Activated CD4-positive, alpha-beta T cell treated with anti-CD3 and anti-CD28 coated beads, Interleukin-2, amount 10 ng/mL, durations not matched to agents 24 days and 14 days (primary cell): ENCODE results near the gene CNTN4. TPM values are rescaled to one million over a fixed set of nuclear protein-coding genes. Genes with fewer than 3 reads are reported as not detected.

ENCODE experiments used
- DNase-seq: peaks from one replicate; pipeline ENCODE4 v3.0.0; 2022
- H3K27ac Mint-ChIP-seq: one replicate; pipeline ENCODE4 v1.8.0; 2022; ENCODE audit warnings: mild to moderate bottlenecking, mixed read lengths
- H3K27me3 Mint-ChIP-seq: one replicate; pipeline ENCODE4 v1.8.0; 2022; ENCODE audit warnings: mixed read lengths
- H3K36me3 Mint-ChIP-seq: one replicate; pipeline ENCODE4 v1.8.0; 2022; ENCODE audit warnings: low read depth, mild to moderate bottlenecking, mixed read lengths
- H3K4me1 Mint-ChIP-seq: one replicate; pipeline ENCODE4 v1.8.0; 2021; ENCODE audit warnings: mixed read lengths
- H3K4me3 Mint-ChIP-seq: one replicate; pipeline ENCODE4 v1.8.0; 2022; ENCODE audit warnings: mild to moderate bottlenecking, moderate library complexity, mixed read lengths
- H3K9me3 Mint-ChIP-seq: one replicate; pipeline ENCODE4 v1.8.0; 2021; ENCODE audit warnings: mixed read lengths
- intact Hi-C: fragments of 100-400 bp; cut with micrococcal nuclease; formaldehyde crosslinking; loops from one replicate; pipeline ENCODE4 v1.15.1; 2023
- total RNA-seq: library from RNA; stranded (reverse); gene quantifications from 2 replicates; pipeline ENCODE4 v1.2.3, GENCODE V29; 2022

CNTN4 gene
- total RNA-seq, 1 donor from 2014 or later, result not detected

GRCh38 chr3:2872884-2873283 lies 774.2 kb downstream of the CNTN4 start:
- Mint-ChIP-seq H3K4me3 (no peak overlapping the region), H3K4me1 (no peaks in the 10 kb centered on the region), H3K27ac (no peak overlapping the region), H3K9me3 (no peaks in the 10 kb centered on the region), H3K36me3 (no peaks in the 10 kb centered on the region), H3K27me3 (peaks cover 2% of the 10 kb centered on the region)
- intact Hi-C loops, result no loop called here
- DNase-seq, result no peak

GRCh38 chr3:2873986-2874385 lies 775.3 kb downstream of the CNTN4 start:
- no peaks in the 10 kb centered on the region for H3K4me1 Mint-ChIP-seq
- intact Hi-C loops, result no loop called here

DNA sequence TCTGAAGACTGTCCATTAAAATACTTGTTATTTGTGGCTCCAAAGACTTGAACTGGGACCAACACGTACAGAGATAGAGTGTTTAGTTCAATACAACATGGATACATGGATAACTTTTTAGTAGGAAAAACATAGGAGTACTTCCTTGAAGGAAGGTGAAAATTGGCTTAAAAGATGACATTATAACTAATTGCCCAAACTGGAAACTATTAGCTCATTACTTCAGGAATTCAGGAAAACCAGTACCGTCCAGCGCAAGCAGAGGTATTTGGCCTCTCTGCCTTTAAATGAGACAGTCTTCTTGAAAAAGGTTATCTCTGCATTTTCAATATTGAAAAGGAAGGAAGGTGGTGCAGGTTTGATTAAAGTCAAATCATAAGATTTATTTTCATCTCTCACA lies 777.0 kb downstream of the CNTN4 start:
- Mint-ChIP-seq H3K9me3 (no peaks in the 10 kb centered on the region), H3K4me1 (no peaks in the 10 kb centered on the region), H3K36me3 (no peaks in the 10 kb centered on the region), H3K4me3 (no peak overlapping the region), H3K27me3 (no peaks in the 10 kb centered on the region), H3K27ac (no peak overlapping the region)
- intact Hi-C loops, result no loop called here
- no peak for DNase-seq

More at GRCh38 chr3:2873986-2874385, 775.3 kb downstream of the CNTN4 start:
- no peak for DNase-seq
- no peaks in the 10 kb centered on the region for H3K9me3 Mint-ChIP-seq
- no peak overlapping the region for H3K4me3 Mint-ChIP-seq
- H3K36me3 Mint-ChIP-seq, result no peaks in the 10 kb centered on the region
- peaks cover 2% of the 10 kb centered on the region for H3K27me3 Mint-ChIP-seq
- H3K27ac Mint-ChIP-seq, result no peak overlapping the region

- no peaks in the 10 kb centered on the region for H3K9me3 Mint-ChIP-seq
- no peaks in the 10 kb centered on the region for H3K36me3 Mint-ChIP-seq
- DNase-seq, result no peak
- H3K27ac Mint-ChIP-seq, result no peak overlapping the region
- H3K27me3 Mint-ChIP-seq, result no peaks in the 10 kb centered on the region
- H3K4me1 Mint-ChIP-seq, result no peaks in the 10 kb centered on the region
- intact Hi-C loops, result no loop called here
- no peak overlapping the region for H3K4me3 Mint-ChIP-seq
Measured at GRCh38 chr3:2876362-2876761, 777.7 kb downstream of the CNTN4 start.

DNA sequence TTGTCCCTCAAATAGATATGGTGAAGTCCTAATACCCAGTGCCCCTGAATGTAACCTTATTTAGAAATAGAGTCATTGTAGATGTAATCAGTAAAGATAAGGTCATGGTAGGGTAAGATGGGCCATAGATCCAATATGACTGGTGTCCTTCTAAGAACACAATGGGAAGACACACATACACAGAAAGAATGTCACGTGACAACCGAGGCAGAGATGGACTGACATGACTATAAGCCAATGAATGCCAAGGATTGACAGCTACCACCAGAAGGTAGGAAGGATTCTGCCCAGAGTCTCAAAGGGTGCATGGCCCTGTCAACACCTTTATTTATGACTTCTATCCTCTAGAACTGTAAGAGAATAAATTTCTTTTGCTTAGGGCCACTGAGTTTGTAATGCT lies 780.4 kb downstream of the CNTN4 start:
- Mint-ChIP-seq H3K4me3 (no peak overlapping the region), H3K4me1 (no peaks in the 10 kb centered on the region), H3K36me3 (no peaks in the 10 kb centered on the region), H3K27me3 (no peaks in the 10 kb centered on the region), H3K9me3 (no peaks in the 10 kb centered on the region), H3K27ac (no peak overlapping the region)
- intact Hi-C loops, result no loop called here
- DNase-seq, result no peak

GRCh38 chr3:2879587-2879986 lies 780.9 kb downstream of the CNTN4 start:
- DNase-seq, result no peak
- intact Hi-C loops, result no loop called here
- no peaks in the 10 kb centered on the region for H3K36me3 Mint-ChIP-seq
- no peaks in the 10 kb centered on the region for H3K9me3 Mint-ChIP-seq
- no peak overlapping the region for H3K4me3 Mint-ChIP-seq
- H3K27ac Mint-ChIP-seq, result no peak overlapping the region
- no peaks in the 10 kb centered on the region for H3K27me3 Mint-ChIP-seq
- H3K4me1 Mint-ChIP-seq, result no peaks in the 10 kb centered on the region

DNA sequence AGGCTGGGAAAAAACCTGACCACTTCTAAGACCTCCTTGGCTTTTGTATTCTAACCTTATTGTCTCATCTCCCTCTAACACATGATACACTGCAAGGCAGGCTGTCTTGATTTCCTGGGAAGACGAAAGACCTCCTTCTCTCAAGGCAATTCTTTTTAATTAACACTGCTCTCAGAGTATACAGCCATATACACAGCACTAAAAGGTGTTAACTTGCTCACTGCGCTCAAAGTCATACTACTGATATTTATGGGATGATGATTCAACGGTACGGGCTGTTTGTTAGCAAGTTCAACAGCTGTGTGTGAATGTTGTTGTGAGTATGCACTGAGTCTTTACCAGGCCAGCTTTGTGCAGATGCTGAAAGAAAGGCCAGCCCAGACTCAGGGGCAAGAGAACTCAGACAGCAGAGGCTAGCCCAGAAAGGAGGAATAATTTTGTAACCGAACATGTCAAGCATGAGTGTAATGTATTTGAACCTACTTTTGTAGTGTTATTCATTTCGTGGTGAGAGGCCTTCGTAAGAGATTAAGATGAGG lies 781.6 kb downstream of the CNTN4 start:
- H3K27ac Mint-ChIP-seq, result no peak overlapping the region
- no peaks in the 10 kb centered on the region for H3K36me3 Mint-ChIP-seq
- intact Hi-C loops, result no loop called here
- no peaks in the 10 kb centered on the region for H3K27me3 Mint-ChIP-seq
- no peaks in the 10 kb centered on the region for H3K4me1 Mint-ChIP-seq
- H3K4me3 Mint-ChIP-seq, result no peak overlapping the region
- DNase-seq, result no peak
- no peaks in the 10 kb centered on the region for H3K9me3 Mint-ChIP-seq

- Mint-ChIP-seq H3K27me3 (no peaks in the 10 kb centered on the region), H3K9me3 (no peaks in the 10 kb centered on the region), H3K4me1 (no peaks in the 10 kb centered on the region), H3K4me3 (no peak overlapping the region), H3K27ac (no peak overlapping the region), H3K36me3 (no peaks in the 10 kb centered on the region)
- intact Hi-C loops, result no loop called here
- DNase-seq, result no peak
Measured at GRCh38 chr3:2883283-2883682, 784.6 kb downstream of the CNTN4 start.

GRCh38 chr3:2888592-2888991 lies 789.9 kb downstream of the CNTN4 start:
- no peak for DNase-seq
- no peak overlapping the region for H3K4me3 Mint-ChIP-seq
- H3K4me1 Mint-ChIP-seq, result no peaks in the 10 kb centered on the region
- intact Hi-C loops, result no loop called here
- no peak overlapping the region for H3K27ac Mint-ChIP-seq
- H3K36me3 Mint-ChIP-seq, result no peaks in the 10 kb centered on the region
- no peaks in the 10 kb centered on the region for H3K9me3 Mint-ChIP-seq
- H3K27me3 Mint-ChIP-seq, result no peaks in the 10 kb centered on the region

- no peak overlapping the region for H3K27ac Mint-ChIP-seq
- DNase-seq, result no peak
- no peaks in the 10 kb centered on the region for H3K4me1 Mint-ChIP-seq
- H3K27me3 Mint-ChIP-seq, result no peaks in the 10 kb centered on the region
- H3K36me3 Mint-ChIP-seq, result no peaks in the 10 kb centered on the region
- intact Hi-C loops, result no loop called here
- no peaks in the 10 kb centered on the region for H3K9me3 Mint-ChIP-seq
- H3K4me3 Mint-ChIP-seq, result no peak overlapping the region
Measured at GRCh38 chr3:2889736-2890135, 791.1 kb downstream of the CNTN4 start.

DNA sequence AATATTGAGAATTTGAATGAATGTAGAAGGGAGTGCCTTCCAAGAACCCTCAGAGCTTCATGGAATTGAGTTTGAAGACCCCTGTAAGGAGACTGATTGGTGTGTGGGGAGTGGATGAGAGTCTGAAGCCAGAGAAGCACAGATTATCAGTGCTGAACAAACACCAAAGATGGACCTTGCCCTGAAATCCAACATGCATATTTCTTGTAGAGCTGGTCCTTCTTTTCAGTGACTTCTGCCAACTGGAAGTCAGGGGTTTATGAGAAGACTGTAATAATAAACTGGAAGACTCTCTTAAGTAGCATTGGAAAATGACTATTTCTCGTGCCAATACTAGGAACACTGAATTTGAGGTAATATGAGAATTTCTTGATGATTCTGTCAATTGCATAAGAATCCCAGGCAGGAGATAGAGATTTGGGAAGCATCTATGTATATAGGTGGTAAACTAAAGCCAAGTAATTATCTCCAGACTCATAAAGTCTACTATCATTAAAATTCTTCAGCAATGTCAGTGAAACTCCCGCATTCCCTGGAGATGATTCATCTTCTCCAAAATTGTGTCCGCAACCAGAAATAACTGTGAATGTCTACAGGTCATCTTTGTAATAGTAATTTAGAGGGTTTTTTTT lies 797.8 kb downstream of the CNTN4 start:
- Mint-ChIP-seq H3K27me3 (no peaks in the 10 kb centered on the region), H3K4me3 (no peak overlapping the region), H3K27ac (no peak overlapping the region), H3K4me1 (no peaks in the 10 kb centered on the region), H3K36me3 (no peaks in the 10 kb centered on the region), H3K9me3 (no peaks in the 10 kb centered on the region)
- no peak for DNase-seq
- intact Hi-C loops, result no loop called here

GRCh38 chr3:2897821-2898220 lies 799.2 kb downstream of the CNTN4 start:
- Mint-ChIP-seq H3K4me1 (no peaks in the 10 kb centered on the region), H3K27ac (no peak overlapping the region), H3K36me3 (no peaks in the 10 kb centered on the region), H3K27me3 (no peaks in the 10 kb centered on the region), H3K4me3 (no peak overlapping the region), H3K9me3 (no peaks in the 10 kb centered on the region)
- no peak for DNase-seq
- intact Hi-C loops, result no loop called here

- no peaks in the 10 kb centered on the region for H3K9me3 Mint-ChIP-seq
- intact Hi-C loops, result no loop called here
- no peak overlapping the region for H3K27ac Mint-ChIP-seq
- H3K36me3 Mint-ChIP-seq, result no peaks in the 10 kb centered on the region
- no peaks in the 10 kb centered on the region for H3K27me3 Mint-ChIP-seq
- no peak overlapping the region for H3K4me3 Mint-ChIP-seq
- DNase-seq, result no peak
- no peaks in the 10 kb centered on the region for H3K4me1 Mint-ChIP-seq
Measured at GRCh38 chr3:2898591-2899353, 800.1 kb downstream of the CNTN4 start.

GRCh38 chr3:2904054-2904453 lies 805.4 kb downstream of the CNTN4 start:
- no peak for DNase-seq
- intact Hi-C loops, result no loop called here
- Mint-ChIP-seq H3K4me3 (no peak overlapping the region), H3K36me3 (no peaks in the 10 kb centered on the region), H3K9me3 (no peaks in the 10 kb centered on the region), H3K4me1 (no peaks in the 10 kb centered on the region), H3K27ac (no peak overlapping the region), H3K27me3 (no peaks in the 10 kb centered on the region)
